ENCODE measurements around the gene PDE6G.

The PDE6G gene

GRCh38 chr17:81660441-81660840, 4.1 kb upstream of the PDE6G start:
- DNase-seq = no peak

GRCh38 chr17:81659038-81659437, 2.7 kb upstream of the PDE6G start:
- DNase-seq = no peak

GRCh38 chr17:81656835-81657234, 493 bp upstream of the PDE6G start:
- DNase-seq = no peak

- DNase-seq = no peak
Measured at GRCh38 chr17:81655378-81656117, 794 bp downstream of the PDE6G start.

- DNase-seq = no peak
Measured at GRCh38 chr17:81652906-81653771, 3.2 kb downstream of the PDE6G start.

GRCh38 chr17:81651692-81652091, 4.7 kb downstream of the PDE6G start:
- DNase-seq = no peak

- DNase-seq = no peak
Measured at GRCh38 chr17:81650951-81651350, 5.4 kb downstream of the PDE6G start.

GRCh38 chr17:81648707-81649085, 7.6 kb downstream of the PDE6G start:
- no peak for DNase-seq

GRCh38 chr17:81648013-81648706, 8.2 kb downstream of the PDE6G start:
- no peak for DNase-seq

GRCh38 chr17:81647640-81648012, 8.7 kb downstream of the PDE6G start:
- no peak for DNase-seq

- DNase-seq = no peak
Measured at GRCh38 chr17:81646869-81647600, 9.3 kb downstream of the PDE6G start.

- no peak for DNase-seq
Measured at GRCh38 chr17:81644976-81645952, 11.1 kb downstream of the PDE6G start.

- DNase-seq = no peak
Measured at GRCh38 chr17:81644496-81644895, 11.8 kb downstream of the PDE6G start.

GRCh38 chr17:81641825-81642489, 14.4 kb downstream of the PDE6G start:
- no peak for DNase-seq

GRCh38 chr17:81640011-81640410, 16.3 kb downstream of the PDE6G start:
- no peak for DNase-seq

- DNase-seq = no peak
Measured at GRCh38 chr17:81638683-81639082, 17.7 kb downstream of the PDE6G start.

GRCh38 chr17:81636505-81637288, 19.6 kb downstream of the PDE6G start, which contains the start of the genes NPLOC4 and TSPAN10:
Gene NPLOC4, minus strand, starts transcription at chr17:81637112. Its CDS starts 182 bp downstream, at chr17:81636930.
Gene TSPAN10, plus strand, starts transcription at chr17:81637196. Its CDS starts 5,217 bp downstream, at chr17:81642413.
- peak; percentile 69 for DNase-seq

GRCh38 chr17:81635973-81636504, 20.3 kb downstream of the PDE6G start:
- DNase-seq = no peak

GRCh38 chr17:81635431-81635830, 20.9 kb downstream of the PDE6G start:
- no peak for DNase-seq

GRCh38 chr17:81631482-81631881, 24.9 kb downstream of the PDE6G start:
- no peak for DNase-seq

All from effector CD4-positive, alpha-beta T cell (primary cell).